ENCODE results near the gene FGG.

The FGG gene

DNA sequence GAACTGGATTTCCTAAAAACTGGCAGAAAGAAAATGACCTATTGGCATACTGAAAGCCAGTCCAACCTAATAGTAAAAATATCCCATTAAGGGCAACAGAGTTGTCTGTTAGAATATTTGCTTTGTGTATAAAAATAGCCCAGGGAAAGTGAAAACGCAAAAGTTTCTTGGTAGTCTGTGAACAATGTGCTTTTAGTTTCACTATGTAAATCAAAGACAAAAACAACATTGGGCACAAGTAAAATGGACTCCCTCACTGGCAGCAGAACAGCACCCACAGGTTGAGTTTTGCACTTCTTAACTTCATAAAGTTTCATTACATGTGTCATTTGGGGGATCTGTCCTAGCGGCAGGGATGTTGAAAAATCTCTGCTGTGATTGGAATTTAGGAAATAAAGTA lies 4.3 kb upstream of the FGG start (continued):
- TF ChIP-seq ZNF513 (tag by site-specific recombination; IDR thresholded peaks at IDR 0.05) (no peak), YY2 (tag by site-specific recombination; IDR thresholded peaks at IDR 0.05) (no peak), ZNF121 (tag by site-specific recombination; IDR thresholded peaks at IDR 0.05) (no peak)

DNA sequence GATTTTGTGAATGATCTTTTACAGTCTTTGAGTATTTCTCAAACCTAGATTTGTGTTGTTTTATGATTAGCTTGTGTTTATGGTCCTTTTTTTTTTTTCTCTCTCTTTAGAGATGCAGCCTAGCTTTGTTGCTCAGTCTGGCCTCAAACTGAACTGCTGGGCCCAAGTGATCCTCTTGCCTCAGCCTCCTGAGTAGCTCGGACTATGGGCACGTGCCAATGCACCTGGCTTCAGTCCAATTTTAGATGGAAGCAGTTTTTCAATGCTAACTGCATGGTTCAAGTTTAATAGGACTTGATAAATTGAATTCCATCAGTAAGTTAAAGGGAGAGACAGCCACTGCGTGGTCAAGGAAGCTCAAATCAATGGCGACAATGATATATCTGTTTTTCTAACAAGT lies 3.8 kb upstream of the FGG start:
- CTCF ChIA-PET = interaction anchor here (0.7 to 20.9 kb wide), 3 partner anchors 11 to 61 kb away, joined by 3 to 429 read pairs (median 3); partner anchors contain the start of genes FGB and PLRG1
- Histone ChIP-seq H3K36me3 (ENCODE audit: control insufficient read depth in 2 of 2, insufficient read depth in 1 of 2, low read length in 2 of 2) (no peaks in the 10 kb centered on the region), H3K4me1 (ENCODE audit: control insufficient read depth, insufficient read depth, low read length) (no peaks in the 10 kb centered on the region), H3K9me3 (ENCODE audit: control insufficient read depth, insufficient read depth, low read depth, low read length) (no peaks in the 10 kb centered on the region), H3K4me3 (ENCODE audit: low read depth, low read length) (no peak overlapping the region), H3K27ac (ENCODE audit: extremely low read depth, low read depth, low read length) (no peak overlapping the region)
- POLR2A ChIA-PET = no interaction called here
- TF ChIP-seq ZNF292 (tag by site-specific recombination; IDR thresholded peaks at IDR 0.05; ENCODE audit: borderline replicate concordance, low read depth) (no peak), ZBTB1 (tag by site-specific recombination; IDR thresholded peaks at IDR 0.05) (no peak), GLIS2 (tag by site-specific recombination; IDR thresholded peaks at IDR 0.05) (no peak), ZNF416 (tag by site-specific recombination; IDR thresholded peaks at IDR 0.05) (no peak), MYNN (tag by site-specific recombination; IDR thresholded peaks at IDR 0.05; ENCODE audit: borderline replicate concordance) (no peak), ZNF791 (tag by site-specific recombination; IDR thresholded peaks at IDR 0.05) (no peak), TRIM28 (IDR thresholded peaks at IDR 0.05; ENCODE audit: borderline replicate concordance, low read length) (no peak), ZNF48 (tag by site-specific recombination; IDR thresholded peaks at IDR 0.05) (no peak), ZNF621 (tag by site-specific recombination; IDR thresholded peaks at IDR 0.05) (no peak)
- TF ChIP-seq, protein P1, sequence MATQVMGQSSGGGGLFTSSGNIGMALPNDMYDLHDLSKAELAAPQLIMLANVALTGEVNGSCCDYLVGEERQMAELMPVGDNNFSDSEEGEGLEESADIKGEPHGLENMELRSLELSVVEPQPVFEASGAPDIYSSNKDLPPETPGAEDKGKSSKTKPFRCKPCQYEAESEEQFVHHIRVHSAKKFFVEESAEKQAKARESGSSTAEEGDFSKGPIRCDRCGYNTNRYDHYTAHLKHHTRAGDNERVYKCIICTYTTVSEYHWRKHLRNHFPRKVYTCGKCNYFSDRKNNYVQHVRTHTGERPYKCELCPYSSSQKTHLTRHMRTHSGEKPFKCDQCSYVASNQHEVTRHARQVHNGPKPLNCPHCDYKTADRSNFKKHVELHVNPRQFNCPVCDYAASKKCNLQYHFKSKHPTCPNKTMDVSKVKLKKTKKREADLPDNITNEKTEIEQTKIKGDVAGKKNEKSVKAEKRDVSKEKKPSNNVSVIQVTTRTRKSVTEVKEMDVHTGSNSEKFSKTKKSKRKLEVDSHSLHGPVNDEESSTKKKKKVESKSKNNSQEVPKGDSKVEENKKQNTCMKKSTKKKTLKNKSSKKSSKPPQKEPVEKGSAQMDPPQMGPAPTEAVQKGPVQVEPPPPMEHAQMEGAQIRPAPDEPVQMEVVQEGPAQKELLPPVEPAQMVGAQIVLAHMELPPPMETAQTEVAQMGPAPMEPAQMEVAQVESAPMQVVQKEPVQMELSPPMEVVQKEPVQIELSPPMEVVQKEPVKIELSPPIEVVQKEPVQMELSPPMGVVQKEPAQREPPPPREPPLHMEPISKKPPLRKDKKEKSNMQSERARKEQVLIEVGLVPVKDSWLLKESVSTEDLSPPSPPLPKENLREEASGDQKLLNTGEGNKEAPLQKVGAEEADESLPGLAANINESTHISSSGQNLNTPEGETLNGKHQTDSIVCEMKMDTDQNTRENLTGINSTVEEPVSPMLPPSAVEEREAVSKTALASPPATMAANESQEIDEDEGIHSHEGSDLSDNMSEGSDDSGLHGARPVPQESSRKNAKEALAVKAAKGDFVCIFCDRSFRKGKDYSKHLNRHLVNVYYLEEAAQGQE (tag by site-specific recombination; IDR thresholded peaks at IDR 0.05) = no peak
- TF ChIP-seq, protein P2, sequence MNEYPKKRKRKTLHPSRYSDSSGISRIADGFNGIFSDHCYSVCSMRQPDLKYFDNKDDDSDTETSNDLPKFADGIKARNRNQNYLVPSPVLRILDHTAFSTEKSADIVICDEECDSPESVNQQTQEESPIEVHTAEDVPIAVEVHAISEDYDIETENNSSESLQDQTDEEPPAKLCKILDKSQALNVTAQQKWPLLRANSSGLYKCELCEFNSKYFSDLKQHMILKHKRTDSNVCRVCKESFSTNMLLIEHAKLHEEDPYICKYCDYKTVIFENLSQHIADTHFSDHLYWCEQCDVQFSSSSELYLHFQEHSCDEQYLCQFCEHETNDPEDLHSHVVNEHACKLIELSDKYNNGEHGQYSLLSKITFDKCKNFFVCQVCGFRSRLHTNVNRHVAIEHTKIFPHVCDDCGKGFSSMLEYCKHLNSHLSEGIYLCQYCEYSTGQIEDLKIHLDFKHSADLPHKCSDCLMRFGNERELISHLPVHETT (tag by site-specific recombination; IDR thresholded peaks at IDR 0.05) = no peak
- TF ChIP-seq, protein P3, sequence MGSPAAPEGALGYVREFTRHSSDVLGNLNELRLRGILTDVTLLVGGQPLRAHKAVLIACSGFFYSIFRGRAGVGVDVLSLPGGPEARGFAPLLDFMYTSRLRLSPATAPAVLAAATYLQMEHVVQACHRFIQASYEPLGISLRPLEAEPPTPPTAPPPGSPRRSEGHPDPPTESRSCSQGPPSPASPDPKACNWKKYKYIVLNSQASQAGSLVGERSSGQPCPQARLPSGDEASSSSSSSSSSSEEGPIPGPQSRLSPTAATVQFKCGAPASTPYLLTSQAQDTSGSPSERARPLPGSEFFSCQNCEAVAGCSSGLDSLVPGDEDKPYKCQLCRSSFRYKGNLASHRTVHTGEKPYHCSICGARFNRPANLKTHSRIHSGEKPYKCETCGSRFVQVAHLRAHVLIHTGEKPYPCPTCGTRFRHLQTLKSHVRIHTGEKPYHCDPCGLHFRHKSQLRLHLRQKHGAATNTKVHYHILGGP (tag by site-specific recombination; IDR thresholded peaks at IDR 0.05) = no peak

GRCh38 chr4:154615211-154615610 lies 2.8 kb upstream of the FGG start:
- CTCF ChIA-PET = interaction anchor here (20.9 kb wide), 1 partner anchor 60 kb away, joined by 429 read pairs; the partner anchor contains the start of genes FGB and PLRG1
- H3K4me1 ChIP-seq (ENCODE audit: control insufficient read depth, insufficient read depth, low read length) = no peaks in the 10 kb centered on the region
- H3K36me3 ChIP-seq (ENCODE audit: control insufficient read depth in 2 of 2, insufficient read depth in 1 of 2, low read length in 2 of 2) = no peaks in the 10 kb centered on the region
- no peak for TF ChIP-seq GLIS1 (tag by site-specific recombination; IDR thresholded peaks at IDR 0.05)
- TF ChIP-seq ZNF214 (tag by site-specific recombination; IDR thresholded peaks at IDR 0.05; ENCODE audit: borderline replicate concordance) = no peak
- TF ChIP-seq HOXD13 (CRISPR knock-in tag; IDR thresholded peaks at IDR 0.05; ENCODE audit: borderline replicate concordance) = no peak
- TF ChIP-seq BCL11B (tag by site-specific recombination; IDR thresholded peaks at IDR 0.05; ENCODE audit: low read depth) = no peak
- TF ChIP-seq ZNF549 (tag by site-specific recombination; IDR thresholded peaks at IDR 0.05) = no peak
- no peak for TF ChIP-seq ZNF184 (tag by site-specific recombination; IDR thresholded peaks at IDR 0.05)
- TF ChIP-seq ZFP37 (tag by site-specific recombination; IDR thresholded peaks at IDR 0.05) = no peak
- TF ChIP-seq ZBTB17 (tag by site-specific recombination; IDR thresholded peaks at IDR 0.05) = no peak
- TF ChIP-seq ZNF140 (tag by site-specific recombination; IDR thresholded peaks at IDR 0.05) = no peak
- H3K4me3 ChIP-seq (ENCODE audit: low read depth, low read length) = no peak overlapping the region
- no peak overlapping the region for H3K27ac ChIP-seq (ENCODE audit: extremely low read depth, low read depth, low read length)
- POLR2A ChIA-PET = no interaction called here
- no peaks in the 10 kb centered on the region for H3K9me3 ChIP-seq (ENCODE audit: control insufficient read depth, insufficient read depth, low read depth, low read length)

Data from HEK293 (cell line).